DMS79 treated with DMSO at 0.1 percent for 48 hours (cell line): ENCODE data around the gene ANO8.
"Not testable (repeated sequence)": the region's sequence is repeated elsewhere in the genome, so short reads cannot be mapped to it uniquely, and the experiment has no call there.

ENCODE experiments used
- DNase-seq: peaks from one replicate; lab custom pipeline; 2025; lab: John Stamatoyannopoulos, UW

Gene ANO8

GRCh38 chr19:17334414-17335409 is at the start of gene ANO8:
Gene ANO8, minus strand, starts transcription at chr19:17334855. Its CDS starts 185 bp downstream, at chr19:17334670.
- DNase-seq, result peak; percentile 96

- DNase-seq, result no peak
Observed at GRCh38 chr19:17380426-17381138, 45.9 kb upstream of the ANO8 start.

- DNase-seq, result no peak
Observed at GRCh38 chr19:17379221-17379631, 44.6 kb upstream of the ANO8 start.

- DNase-seq, result no peak
Observed at GRCh38 chr19:17378271-17378670, 43.6 kb upstream of the ANO8 start.

GRCh38 chr19:17376935-17377600 is 42.4 kb upstream of the ANO8 start, which contains the start of gene PLVAP:
Gene PLVAP, minus strand, starts transcription at chr19:17377342. Its CDS starts 54 bp downstream, at chr19:17377288.
- DNase-seq, result no peak

GRCh38 chr19:17370026-17370587 is 35.5 kb upstream of the ANO8 start:
- DNase-seq, result no peak

GRCh38 chr19:17365361-17365760 is 30.7 kb upstream of the ANO8 start:
- DNase-seq, result no peak

- DNase-seq, result not testable (repeated sequence)
Observed at GRCh38 chr19:17363852-17364605, 29.4 kb upstream of the ANO8 start.

- no peak for DNase-seq
Observed at GRCh38 chr19:17359905-17360800, 25.5 kb upstream of the ANO8 start.

- DNase-seq, result no peak
Observed at GRCh38 chr19:17358395-17358794, 23.7 kb upstream of the ANO8 start.

- DNase-seq, result no peak
Observed at GRCh38 chr19:17357724-17358123, 23.1 kb upstream of the ANO8 start.

- no peak for DNase-seq
Observed at GRCh38 chr19:17357078-17357666, 22.5 kb upstream of the ANO8 start.

GRCh38 chr19:17353386-17353785 is 18.7 kb upstream of the ANO8 start:
- no peak for DNase-seq

- no peak for DNase-seq
Observed at GRCh38 chr19:17352608-17353280, 18.1 kb upstream of the ANO8 start.

GRCh38 chr19:17351815-17352435 is 17.3 kb upstream of the ANO8 start:
- DNase-seq, result no peak

GRCh38 chr19:17348700-17349099 is 14.0 kb upstream of the ANO8 start:
- DNase-seq, result peak; percentile 42

GRCh38 chr19:17347877-17348276 is 13.2 kb upstream of the ANO8 start:
- DNase-seq, result no peak

- DNase-seq, result no peak
Observed at GRCh38 chr19:17347361-17347760, 12.7 kb upstream of the ANO8 start.
